GM12891 (cell line): ENCODE measurements around the gene ERICH6.

ENCODE experiments used
- POLR2A ChIP-seq: IDR thresholded peaks from 2 replicates; pipeline ENCODE4 v1.6.1; 2011; ENCODE audit warnings: low read depth, low read length, control low read depth
- POLR2AphosphoS5 ChIP-seq: IDR thresholded peaks from 2 replicates; pipeline ENCODE4 v1.6.1; 2011; ENCODE audit warnings: low read depth, low read length, control low read depth
- SPI1 ChIP-seq: IDR thresholded peaks from 2 replicates; pipeline ENCODE4 v1.6.1; 2011; ENCODE audit warnings: low read depth, low read length, control low read depth
- TAF1 ChIP-seq: IDR thresholded peaks from 2 replicates; pipeline ENCODE4 v1.6.1; 2011; ENCODE audit warnings: low read depth, low read length, control low read depth

DNA sequence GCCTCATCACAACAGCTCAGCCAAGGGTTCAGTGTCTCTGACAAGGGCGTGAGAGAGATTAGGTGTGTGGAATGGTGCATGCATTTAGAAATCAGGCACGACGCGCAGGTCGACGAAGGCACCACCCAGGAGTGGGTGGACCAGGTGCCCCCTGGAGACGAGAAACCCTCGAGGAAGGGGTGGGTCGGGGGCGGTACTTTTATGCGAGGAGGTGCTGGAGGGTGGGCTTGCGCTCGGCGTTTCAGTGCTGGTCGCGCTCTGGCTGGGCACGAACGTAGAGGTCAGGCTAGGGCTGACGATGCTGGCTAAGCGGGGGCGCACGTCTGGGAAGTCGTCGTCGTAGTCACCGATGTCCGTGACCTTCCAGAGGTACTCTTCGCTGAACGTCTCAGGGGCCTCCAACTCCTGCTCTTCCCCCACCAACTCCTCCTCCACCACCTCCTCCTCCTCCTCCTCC lies 393 bp downstream of the ERICH6 start:
- TF ChIP-seq POLR2AphosphoS5 (no peak; the same call in 1 of the 2 replicates), POLR2A (no peak; the same call in 1 of the 2 replicates), TAF1 (no peak), SPI1 (no peak)
